HG02798 (cell line): Measurements from ENCODE around the gene METTL8.

Source experiments
- ATAC-seq: cut with Tn5 transposase; IDR thresholded peaks from one replicate; pipeline ENCODE4 v1.9.1; 2021; ENCODE audit warnings: mild to moderate bottlenecking; ENCODE audit not compliant: unreplicated experiment, poor library complexity

Gene METTL8, protein sequence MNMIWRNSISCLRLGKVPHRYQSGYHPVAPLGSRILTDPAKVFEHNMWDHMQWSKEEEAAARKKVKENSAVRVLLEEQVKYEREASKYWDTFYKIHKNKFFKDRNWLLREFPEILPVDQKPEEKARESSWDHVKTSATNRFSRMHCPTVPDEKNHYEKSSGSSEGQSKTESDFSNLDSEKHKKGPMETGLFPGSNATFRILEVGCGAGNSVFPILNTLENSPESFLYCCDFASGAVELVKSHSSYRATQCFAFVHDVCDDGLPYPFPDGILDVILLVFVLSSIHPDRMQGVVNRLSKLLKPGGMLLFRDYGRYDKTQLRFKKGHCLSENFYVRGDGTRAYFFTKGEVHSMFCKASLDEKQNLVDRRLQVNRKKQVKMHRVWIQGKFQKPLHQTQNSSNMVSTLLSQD

DNA sequence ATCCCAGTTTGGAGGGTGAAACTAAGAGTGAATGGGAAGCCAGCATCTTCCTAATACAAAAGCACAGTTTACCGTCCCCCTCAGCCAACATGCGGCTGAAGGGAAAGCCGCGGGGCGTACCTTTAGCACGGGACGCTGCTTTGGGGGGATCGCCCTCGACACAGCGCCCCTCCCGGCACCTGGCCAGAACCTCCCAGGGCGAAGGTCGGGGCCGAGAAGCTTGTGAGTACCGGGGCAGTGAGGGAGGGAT lies at the start of gene METTL8:
Gene METTL8, minus strand, starts transcription at position 228 of the 250 bp plus-strand sequence. CDS start 41,805 bp downstream, outside the sequence.
- no peak for ATAC-seq

DNA sequence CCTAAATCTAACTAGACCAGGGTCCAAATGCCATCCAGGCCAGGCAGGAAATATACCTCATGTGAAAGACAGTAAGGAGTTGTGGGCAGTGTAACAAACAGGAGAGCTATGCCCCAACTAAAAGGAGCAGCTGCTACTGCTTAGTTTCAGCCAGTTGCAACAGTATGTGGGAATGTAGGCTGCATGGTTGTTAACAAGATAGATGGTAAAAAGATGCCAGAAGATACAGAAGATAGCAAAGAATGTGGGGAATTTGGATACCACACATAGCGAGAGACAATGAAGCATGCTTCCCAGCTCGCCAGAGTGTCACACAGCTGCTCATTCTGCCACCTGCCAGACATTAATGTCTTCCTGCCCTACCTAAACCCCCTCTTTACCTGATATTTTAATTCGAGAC lies 49.1 kb upstream of the METTL8 start:
- ATAC-seq: no peak

DNA sequence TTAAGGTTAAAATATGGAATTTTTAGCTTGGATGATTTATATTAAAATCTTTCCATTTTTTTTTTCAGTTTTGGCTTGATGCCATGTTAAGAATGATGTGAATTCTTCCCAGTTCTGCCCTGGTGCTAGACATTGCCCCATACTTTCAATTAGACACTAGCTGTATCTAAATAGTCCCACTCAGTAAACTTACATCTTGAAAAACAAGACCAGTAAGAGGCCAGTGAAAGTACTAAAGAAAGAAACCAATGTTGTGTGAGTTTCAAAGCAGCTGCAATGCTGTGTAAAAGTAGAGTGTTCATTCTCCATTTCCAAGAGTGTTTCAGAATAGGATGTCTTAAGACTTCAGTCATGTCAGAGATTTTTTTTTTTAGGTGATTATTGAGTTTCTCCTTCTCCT lies 48.5 kb upstream of the METTL8 start:
- no peak for ATAC-seq

DNA sequence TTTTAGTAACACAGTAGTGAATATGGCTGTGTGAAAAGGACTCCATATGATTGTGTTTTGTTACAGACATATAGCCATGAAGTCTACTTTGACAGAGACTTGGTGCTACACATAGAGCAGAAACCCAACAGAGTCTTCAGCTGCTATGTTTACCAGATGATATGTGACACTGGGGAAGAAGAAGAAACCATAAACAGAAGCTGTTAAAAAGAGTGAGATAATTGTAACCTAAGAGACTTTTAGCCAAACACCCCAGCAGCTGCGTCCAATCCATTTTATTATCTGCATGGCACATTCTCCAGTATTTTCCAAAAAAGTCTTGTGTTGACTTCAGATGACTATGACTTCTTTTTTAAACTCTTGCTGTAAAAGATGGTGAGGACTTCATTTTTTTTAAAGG lies 47.1 kb upstream of the METTL8 start:
- ATAC-seq: no peak

DNA sequence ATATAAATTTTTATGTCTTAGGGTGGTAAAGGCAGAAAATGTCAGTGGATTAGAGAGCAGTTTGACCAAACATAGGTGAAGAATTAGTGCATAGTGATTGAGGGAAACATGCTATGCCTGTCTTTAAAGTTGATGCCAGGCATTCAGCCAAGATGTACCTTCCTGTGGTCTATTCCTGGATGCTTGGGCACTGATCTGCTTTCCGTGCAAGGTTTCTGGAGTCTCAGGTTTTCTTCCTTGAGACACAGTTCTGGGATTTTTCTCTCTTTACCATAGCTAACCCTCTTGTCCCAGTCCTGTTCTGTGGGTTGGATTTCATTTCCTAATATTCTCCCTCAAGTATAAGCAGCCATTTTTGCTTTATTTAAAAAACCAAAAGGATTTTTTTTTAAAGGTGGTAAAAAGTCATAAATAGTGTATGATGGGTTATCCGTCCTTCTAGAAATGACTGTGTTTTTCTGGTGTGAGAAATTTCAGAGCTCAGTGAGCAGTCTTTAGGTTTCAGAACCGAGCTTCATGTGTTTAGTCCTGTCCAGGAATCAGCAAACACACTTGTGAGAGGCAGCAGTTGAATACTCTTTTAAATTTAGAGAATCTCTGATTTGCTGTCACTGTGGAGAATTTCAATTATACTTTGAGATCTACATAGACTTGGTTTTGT lies 45.5 kb upstream of the METTL8 start:
- ATAC-seq: peak; percentile 76

DNA sequence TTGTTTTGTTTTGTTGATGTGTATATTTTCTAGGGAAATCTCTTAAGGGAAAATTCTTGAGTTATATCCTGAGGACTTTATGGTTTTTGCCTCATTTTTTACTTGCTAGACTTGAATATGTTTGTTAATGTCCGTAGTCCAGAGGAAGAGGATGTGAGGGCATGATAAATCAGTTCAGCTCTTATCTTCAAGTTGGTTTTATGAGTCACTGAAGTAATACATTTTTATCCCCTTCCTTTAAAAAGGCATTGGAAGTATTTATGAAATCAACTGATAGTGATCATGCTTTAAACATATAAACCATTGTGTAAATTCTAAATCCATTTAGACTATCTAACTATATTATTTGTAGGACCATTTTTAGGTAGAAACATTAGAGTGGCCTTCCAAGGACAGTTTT lies 44.6 kb upstream of the METTL8 start:
- ATAC-seq: no peak

DNA sequence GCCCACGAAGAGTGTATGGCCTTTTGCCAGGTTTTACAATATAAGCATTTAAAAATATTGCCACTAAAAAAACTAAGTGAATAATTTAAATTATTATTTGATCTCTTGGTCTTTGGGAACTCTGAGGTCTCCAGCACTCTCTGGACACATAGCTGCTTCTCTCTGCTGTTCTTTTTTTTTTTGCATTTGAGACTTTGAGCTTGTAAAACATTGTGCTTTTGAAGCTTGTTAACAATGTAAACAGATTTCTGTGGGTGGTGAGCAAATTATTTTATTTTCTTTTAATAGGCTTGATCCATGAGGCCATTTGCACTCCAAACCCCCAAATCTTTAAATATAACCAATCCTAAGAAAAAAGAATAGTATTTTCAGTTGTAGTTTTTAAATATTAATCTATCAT lies 42.2 kb upstream of the METTL8 start:
- ATAC-seq: no peak

DNA sequence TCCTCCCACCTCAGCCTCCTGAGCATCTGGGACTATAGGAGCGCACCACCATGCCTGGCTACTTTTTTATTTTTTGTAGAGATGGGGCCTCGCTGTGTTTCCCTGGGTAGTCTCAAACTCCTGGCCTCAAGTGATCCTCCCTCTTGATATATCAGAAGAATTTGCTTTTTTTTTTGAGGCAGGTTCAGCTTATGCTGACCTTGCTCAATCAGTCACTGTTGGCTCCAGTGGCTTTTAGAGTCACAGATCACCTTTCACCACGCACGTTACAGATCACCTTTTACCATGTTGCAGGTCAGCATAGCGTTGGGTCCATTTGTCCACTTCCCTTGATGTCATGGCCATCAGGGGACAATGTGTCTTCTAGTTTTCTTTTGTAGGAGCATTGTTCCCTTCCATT lies 36.3 kb upstream of the METTL8 start:
- ATAC-seq: no peak

DNA sequence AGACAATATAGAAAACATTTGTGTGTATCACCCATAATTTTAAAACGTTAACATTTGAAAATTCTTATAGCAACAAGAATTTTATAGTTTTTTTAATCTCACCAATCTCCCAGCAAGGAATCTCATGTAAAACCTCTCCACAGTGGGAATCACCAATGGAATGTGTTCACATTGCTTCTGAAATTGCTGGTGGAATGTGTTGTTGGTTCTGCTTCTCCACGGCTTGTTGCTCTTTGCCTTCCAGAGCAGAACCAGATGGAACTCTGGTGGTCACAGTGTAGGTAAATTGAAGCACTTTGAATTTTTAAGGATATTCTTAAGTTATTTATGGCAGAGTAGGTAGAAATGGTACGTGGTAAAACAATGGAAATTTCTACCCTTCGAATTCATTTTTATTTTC lies 35.4 kb upstream of the METTL8 start:
- ATAC-seq: no peak

DNA sequence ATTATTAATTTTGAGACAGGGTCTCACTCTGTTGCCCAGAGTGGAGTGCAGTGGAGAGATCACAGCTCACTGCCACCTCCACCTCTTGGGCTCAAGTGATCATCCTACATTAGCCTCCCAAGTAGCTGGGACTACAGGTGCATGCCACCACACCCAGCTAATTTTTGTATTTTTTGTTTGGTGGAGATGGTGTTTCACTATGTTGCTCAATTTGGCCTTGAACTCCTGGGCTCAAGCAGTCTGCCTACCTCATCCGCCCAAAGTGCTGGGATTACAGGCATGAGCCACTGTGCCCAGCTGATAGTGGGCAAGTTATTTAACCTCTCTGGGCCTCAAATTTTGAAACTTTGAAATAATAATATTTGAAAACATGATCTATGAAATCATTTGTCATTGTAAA lies 26.7 kb upstream of the METTL8 start:
- no peak for ATAC-seq

DNA sequence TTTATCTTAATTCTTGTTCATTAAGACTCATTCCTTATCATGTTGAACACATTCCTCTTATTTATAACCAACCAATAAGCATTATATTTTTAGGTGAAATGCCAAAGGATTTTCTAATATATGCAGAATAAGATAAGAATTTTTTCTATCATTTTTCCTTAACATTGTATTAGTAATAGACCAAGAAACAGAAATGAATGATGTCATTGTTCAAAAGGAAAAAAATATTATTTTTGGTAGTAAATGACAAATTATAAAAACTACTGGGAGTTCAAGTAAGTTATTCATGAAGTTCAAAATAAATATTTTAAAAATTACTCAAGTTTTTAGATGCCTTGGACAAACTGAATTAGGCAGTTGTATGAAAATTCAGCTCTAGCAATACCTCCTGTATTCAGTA lies 25.7 kb upstream of the METTL8 start:
- ATAC-seq: no peak

DNA sequence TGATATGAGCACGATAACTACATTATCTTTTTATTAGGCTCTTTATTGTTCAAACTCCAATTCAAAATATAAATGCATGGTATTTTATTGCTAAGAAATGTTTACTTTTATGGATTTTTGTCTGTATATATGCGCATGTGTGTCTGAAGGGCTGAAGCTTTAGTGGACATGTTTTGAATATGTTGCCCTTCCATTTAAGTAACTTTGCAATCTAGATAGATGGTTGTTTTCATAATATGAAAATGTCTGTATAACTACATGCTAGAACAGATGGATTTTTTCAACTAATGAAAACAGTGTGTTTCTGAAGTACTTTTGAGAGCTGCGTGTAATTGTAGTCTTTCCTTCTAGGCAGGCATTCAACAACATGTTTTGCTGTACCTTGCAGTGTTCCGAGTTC lies 19.0 kb upstream of the METTL8 start:
- no peak for ATAC-seq

DNA sequence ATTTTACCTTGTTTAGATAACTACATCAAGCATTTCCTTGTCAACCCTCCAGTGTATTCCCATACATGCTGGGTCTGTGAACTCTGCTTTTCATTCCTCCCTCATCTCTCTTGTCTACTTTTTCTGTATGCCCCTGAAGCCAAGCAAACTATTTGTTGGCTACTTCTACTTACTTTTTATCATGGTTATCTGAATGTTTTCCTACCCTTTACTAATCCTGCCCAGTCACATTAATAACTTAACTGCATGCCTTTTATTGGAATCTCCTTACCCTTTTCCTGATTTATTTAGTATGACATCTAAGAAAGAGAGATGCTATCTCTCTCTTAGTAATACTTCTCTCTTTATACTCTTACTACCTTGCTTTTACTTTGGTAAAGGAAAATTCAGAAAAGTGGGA lies 17.3 kb upstream of the METTL8 start:
- ATAC-seq: no peak

DNA sequence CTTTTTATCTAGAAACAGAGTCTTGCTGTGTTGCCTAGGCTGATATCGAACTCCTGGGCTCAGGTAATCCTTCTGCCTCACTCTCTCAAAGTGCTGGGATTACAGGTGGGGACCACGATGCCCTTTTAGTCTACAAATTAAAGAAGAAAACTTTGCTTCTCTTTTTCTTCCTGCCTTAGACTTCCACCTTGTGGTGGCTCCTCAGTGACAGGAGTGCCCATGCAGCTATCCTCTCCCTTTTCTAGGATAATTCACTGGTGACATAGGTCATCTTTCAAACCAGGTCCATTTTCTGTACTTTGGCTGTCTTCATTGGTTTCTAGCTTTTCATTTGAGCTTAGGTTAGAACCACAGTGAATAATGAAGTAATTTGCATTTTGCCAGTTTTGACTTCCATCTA lies 13.9 kb upstream of the METTL8 start:
- ATAC-seq: no peak

DNA sequence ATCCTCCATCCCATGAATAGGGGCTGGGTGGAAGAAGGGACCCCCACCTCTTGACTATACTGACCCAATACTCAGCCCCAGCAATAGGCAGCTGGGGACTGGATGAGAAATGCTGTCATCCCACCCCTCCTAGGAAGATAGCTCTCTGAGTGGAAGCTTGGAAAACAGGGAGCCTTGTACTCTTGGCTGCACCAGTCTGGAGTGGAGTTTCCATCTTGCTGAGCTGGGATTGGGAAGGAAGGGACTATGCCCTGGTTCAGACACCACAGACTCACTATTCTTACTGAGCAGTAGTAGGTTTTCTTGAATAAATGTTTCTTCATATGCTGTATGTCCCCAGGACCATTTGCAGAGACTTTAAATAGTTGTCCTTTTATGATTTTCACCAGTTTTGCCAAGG lies 7.7 kb upstream of the METTL8 start:
- ATAC-seq: no peak

DNA sequence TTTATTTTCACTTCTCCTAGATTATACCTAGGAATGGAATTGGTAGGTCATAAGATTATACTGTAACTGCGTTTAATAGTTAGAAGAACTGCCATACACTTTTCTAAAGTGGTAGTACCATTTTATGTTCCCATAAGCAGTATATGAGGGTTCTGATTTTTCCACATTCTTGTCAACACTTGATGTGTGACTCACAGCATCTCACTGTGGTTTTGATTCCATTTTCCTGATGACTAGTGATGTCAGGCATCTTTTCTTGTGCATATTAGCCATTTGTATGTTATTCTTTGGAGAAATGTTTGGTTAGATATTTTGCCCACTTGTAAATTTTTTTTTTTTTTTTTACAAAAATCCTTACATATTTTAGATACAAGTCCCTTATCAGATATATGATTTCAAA lies 2.5 kb upstream of the METTL8 start:
- no peak for ATAC-seq

DNA sequence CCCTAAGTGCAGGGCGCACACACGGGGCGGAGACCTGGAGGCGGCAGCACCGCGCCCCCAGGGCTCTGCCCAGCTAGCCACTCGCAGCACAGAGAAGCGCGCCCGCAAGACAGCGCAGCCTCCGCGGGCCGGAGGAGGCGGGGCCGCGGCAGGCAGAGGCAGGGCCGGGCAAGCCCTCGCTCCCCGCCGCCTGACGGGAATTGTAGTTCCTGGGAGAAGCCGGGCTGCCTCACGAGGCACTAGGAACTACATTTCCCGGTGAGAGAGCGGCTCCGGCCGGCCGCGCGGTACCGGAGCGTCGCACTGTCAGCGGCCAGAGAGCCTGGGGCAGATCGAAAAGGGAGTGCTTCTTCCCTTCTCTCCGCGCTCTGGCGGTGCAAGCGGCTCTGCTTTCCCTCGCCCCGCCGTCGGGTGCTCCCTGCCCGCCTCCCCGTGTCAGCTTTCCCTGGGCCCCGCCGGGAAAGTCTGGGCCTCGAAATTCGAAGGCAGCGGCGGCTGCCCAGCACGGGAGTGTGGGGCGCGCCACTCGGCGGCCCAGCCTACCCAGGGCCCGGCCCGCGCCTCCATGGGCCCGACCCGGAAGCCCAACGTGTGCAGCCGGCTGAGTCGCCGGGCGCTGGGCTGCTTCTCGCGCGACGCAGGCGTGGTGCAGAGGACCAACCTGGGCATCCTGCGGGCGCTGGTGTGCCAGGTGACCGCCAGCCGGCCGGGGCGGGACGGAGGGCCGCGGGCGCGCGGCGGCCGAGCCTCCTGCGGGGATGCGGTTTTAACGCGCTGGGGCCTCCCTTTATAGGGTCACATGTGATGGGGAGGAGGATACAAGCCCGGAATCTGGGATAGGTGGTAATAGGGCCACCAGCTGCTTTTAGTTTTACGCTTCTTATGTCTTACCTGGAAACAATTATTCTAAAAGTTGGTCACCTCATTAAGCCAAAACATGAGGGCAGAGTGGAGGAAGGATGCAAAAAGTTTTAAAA lies 511 bp upstream of the METTL8 start, which contains the start of gene DCAF17:
Gene DCAF17, plus strand, starts transcription at position 214 of the 977 bp plus-strand sequence. Its CDS starts 352 bp downstream, at position 566.
- peak; percentile 93 for ATAC-seq

DNA sequence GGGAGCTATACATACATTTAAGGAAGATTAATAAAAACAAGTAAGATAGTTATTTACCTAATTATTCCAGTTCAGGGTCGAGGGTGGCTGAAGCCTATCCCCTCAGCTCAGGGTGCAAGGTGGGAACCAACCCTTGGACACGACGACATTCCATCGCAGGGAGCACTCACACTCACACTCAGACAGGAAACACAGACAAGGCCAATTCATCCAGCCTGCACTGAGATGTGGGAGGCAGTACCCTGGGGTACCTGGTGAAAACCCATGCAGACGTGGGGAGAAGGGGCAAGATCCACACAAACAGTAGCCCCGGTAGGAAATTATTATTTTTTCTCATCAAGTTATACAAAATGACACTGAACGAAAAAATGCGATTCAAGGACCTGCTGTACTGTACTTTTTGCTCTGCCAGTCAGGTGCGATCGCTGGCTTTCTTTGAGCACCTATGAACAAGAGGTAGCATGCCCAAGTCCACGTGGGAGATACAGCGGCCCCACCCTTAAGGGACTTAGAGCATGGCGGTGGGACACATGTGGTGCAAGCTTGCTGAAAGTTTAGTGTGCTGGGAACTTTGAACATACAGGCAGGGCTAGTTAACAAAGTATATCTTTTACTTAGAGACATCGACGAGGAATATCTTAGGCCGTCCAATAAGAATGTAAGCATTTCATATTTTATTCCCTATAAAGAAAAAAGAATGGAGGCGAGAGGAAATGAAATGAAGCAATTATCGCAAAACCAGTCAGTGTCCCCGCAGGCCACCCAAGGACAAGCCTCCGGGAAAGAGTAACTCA lies 624 bp downstream of the METTL8 start:
- no peak for ATAC-seq

DNA sequence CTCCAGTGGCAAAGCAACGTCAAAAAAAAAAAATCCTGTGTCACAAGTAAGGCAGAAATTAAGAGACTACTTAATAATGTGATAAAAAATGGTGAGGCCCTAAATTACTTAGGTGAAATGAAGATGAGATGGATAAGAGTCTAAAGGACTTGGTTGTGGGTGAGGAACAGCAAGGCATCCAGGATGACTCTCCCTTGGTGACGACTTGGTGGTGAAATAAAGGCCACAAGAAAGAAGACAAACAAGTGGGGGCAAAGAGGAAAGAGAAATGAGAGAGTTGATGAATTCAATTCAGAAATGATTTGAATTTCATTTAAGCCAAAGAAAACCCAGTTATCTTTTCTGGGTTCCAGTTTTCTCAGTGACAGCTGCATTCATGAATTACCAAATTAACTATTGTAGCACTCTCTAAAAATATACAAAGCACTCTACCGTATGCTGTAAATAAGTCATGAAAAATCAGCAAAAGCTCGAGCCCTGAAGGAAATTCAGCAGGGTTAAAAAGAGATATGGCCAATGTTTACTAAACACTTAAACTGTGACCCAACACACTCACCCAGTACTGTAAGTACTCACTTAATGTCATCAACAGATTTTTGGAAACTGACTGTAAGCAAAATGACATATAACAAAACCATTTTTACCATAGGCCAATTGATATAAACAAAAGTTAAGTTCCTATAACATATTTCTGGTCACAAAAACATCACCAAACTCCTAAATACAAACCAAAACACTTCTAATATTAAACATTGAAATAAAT lies 1.4 kb downstream of the METTL8 start:
- ATAC-seq: no peak
